Ishikawa (cell line): ENCODE results near the gene CD22.

Experiments
- CEBPB ChIP-seq: IDR thresholded peaks from 2 replicates; pipeline ENCODE4 v1.6.1; 2012
- EGR1 ChIP-seq: IDR thresholded peaks from 2 replicates; pipeline ENCODE4 v1.6.1; 2012
- EP300 ChIP-seq: IDR thresholded peaks from 2 replicates; pipeline ENCODE4 v1.6.1; 2012; ENCODE audit warnings: borderline replicate concordance
- FOXM1 ChIP-seq: IDR thresholded peaks from 2 replicates; pipeline ENCODE4 v1.6.1; 2012; ENCODE audit warnings: low read depth, borderline replicate concordance
- RAD21 ChIP-seq: IDR thresholded peaks from 2 replicates; pipeline ENCODE4 v1.6.1; 2012; ENCODE audit warnings: low read depth
- TAF1 ChIP-seq: IDR thresholded peaks from 2 replicates; pipeline ENCODE4 v1.6.1; 2012; ENCODE audit warnings: low read depth, mild to moderate bottlenecking
- TCF12 ChIP-seq: IDR thresholded peaks from 2 replicates; pipeline ENCODE4 v1.6.1; 2012; ENCODE audit warnings: low read depth
- TEAD4 ChIP-seq: IDR thresholded peaks from 2 replicates; pipeline ENCODE4 v1.6.1; 2012
- YY1 ChIP-seq: IDR thresholded peaks from 2 replicates; pipeline ENCODE4 v1.6.1; 2012; ENCODE audit warnings: low read depth
- TF ChIP-seq, protein P1 (sequence below): IDR thresholded peaks from 2 replicates; pipeline ENCODE4 v1.6.1; 2012
- TF ChIP-seq, protein P2 (sequence below): IDR thresholded peaks from 2 replicates; pipeline ENCODE4 v1.6.1; 2012; ENCODE audit warnings: low read depth, mild to moderate bottlenecking

DNA sequence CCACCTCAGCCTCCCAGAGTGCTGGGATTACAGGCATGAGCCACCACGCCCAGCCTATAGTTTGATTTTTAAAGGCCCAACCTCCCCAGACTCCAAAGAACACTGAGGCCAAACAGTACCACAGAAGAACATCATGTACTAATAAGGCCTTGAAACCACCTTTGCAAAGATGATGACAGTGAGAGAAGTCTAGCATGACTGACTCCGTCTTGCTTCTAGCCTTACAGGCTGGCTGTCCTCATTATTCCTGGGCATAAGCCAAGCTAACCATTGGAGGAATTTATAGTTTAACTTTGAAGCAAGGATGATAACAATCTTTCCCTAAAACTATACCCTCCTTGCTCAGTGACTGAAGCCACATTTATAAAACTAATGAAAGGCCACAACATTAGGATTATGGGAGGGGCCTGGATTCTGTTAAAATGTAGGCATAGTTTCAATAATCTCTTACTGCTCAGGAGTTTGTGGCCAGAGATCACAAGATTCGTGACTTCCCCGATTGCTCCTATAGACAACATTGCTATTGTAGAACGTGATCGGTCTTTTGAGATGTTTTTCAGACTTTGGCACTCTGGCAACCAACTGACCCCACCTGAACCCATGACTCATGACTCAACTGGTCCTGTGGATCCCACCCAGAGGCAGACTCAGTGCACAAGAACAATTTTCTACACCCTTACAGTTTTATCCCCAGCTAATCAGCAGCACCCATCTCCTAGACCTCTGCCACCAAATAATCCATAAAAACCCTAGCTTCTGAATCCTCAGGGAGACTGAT is 59.5 kb downstream of the CD22 start:
- TF ChIP-seq FOXM1 (no peak), EP300 (no peak), TAF1 (no peak), RAD21 (no peak), CEBPB (no peak), EGR1 (no peak), TCF12 (no peak), YY1 (no peak), TEAD4 (no peak)
- TF ChIP-seq, protein P1, sequence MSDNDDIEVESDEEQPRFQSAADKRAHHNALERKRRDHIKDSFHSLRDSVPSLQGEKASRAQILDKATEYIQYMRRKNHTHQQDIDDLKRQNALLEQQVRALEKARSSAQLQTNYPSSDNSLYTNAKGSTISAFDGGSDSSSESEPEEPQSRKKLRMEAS = no peak
- TF ChIP-seq, protein P2, sequence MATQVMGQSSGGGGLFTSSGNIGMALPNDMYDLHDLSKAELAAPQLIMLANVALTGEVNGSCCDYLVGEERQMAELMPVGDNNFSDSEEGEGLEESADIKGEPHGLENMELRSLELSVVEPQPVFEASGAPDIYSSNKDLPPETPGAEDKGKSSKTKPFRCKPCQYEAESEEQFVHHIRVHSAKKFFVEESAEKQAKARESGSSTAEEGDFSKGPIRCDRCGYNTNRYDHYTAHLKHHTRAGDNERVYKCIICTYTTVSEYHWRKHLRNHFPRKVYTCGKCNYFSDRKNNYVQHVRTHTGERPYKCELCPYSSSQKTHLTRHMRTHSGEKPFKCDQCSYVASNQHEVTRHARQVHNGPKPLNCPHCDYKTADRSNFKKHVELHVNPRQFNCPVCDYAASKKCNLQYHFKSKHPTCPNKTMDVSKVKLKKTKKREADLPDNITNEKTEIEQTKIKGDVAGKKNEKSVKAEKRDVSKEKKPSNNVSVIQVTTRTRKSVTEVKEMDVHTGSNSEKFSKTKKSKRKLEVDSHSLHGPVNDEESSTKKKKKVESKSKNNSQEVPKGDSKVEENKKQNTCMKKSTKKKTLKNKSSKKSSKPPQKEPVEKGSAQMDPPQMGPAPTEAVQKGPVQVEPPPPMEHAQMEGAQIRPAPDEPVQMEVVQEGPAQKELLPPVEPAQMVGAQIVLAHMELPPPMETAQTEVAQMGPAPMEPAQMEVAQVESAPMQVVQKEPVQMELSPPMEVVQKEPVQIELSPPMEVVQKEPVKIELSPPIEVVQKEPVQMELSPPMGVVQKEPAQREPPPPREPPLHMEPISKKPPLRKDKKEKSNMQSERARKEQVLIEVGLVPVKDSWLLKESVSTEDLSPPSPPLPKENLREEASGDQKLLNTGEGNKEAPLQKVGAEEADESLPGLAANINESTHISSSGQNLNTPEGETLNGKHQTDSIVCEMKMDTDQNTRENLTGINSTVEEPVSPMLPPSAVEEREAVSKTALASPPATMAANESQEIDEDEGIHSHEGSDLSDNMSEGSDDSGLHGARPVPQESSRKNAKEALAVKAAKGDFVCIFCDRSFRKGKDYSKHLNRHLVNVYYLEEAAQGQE = no peak
